HCT116 (cell line): ENCODE data around the gene FGF14. TPM values are rescaled to one million over a fixed set of nuclear protein-coding genes. Genes with fewer than 3 reads are reported as not detected.

Source experiments
- ATAC-seq: fragments of 200-7000 bp; cut with Tn5 transposase; 2 replicates; pipeline ENCODE4 v1.9.1; 2020; ENCODE audit warnings: mild to moderate bottlenecking, moderate library complexity
- BruUV-seq: library from RNA; stranded (reverse); fragments of 400-500 nt; replicated peaks from 2 replicates; lab custom pipeline; 2021; lab: Mats Ljungman, UMichigan
- CTCF ChIA-PET: fragments of 300-600 bp; sonication (Branson Sonifier 250); formaldehyde crosslinking; loops from one replicate; lab custom pipeline; 2021; ENCODE audit warnings: antibody characterized with exemption; lab: Charles Lee
- POLR2A ChIA-PET: fragments of 300-600, 350-600 bp; sonication (Branson Sonifier 250); formaldehyde crosslinking; loops from one replicate; lab custom pipeline; 2021; ENCODE audit warnings: antibody characterized with exemption; lab: Charles Lee
- RAD21 ChIA-PET, 2 experiments: fragments of 300-600 bp; sonication (Branson Sonifier 250); formaldehyde crosslinking; loops; one replicate each; lab custom pipeline; 2023; ENCODE audit warnings: low total read pairs in 2 of 2; ENCODE audit not compliant: uncharacterized antibody in 2 of 2, unreplicated experiment in 2 of 2, low non-redundant PET in 1 of 2; lab: Charles Lee
- DNase-seq: peaks from one replicate; pipeline ENCODE4 v3.0.0-alpha.2; 2010; ENCODE audit warnings: low read depth, low spot score
- H2AFZ ChIP-seq: fragments of 200-600 bp; shearing (Covaris generic), sonication (generic); 2 replicates; pipeline ENCODE4 v1.6.1; 2017; ENCODE audit warnings: low read depth, mixed run types, mixed read lengths, antibody characterized with exemption, low read length; ENCODE audit not compliant: poor library complexity, severe bottlenecking
- H3K27ac ChIP-seq: 2 replicates; pipeline ENCODE4 v1.5.1; 2012; ENCODE audit warnings: low read depth, low read length
- H3K27me3 ChIP-seq: fragments of 200-600 bp; sonication (generic); 2 replicates; pipeline ENCODE4 v1.6.1; 2016; ENCODE audit warnings: mixed run types, low read length, mixed read lengths; ENCODE audit not compliant: insufficient read depth
- H3K36me3 ChIP-seq, 2 experiments: fragments of 200-500 bp in 1 of 2; fragments of 200-600 bp in 1 of 2; sonication (Bioruptor generic) in 1 of 2; sonication (generic) in 1 of 2; 2 replicates each; pipeline versions ENCODE4 v1.5.1 to v1.6.1; 2014 to 2016; ENCODE audit warnings: low read length in 2 of 2, inconsistent platforms in 1 of 2, mixed read lengths in 1 of 2, mixed run types in 1 of 2; ENCODE audit not compliant: insufficient read depth in 2 of 2, control insufficient read depth in 1 of 2
- H3K4me1 ChIP-seq, 2 experiments: fragments of 200-600 bp in 1 of 2; sonication (generic) in 1 of 2; 2 replicates each; pipeline versions ENCODE4 v1.5.1 to v1.6.1; 2012 to 2017; ENCODE audit warnings: low read length in 2 of 2, inconsistent platforms in 1 of 2, mild to moderate bottlenecking in 1 of 2, mixed read lengths in 1 of 2, mixed run types in 1 of 2, moderate library complexity in 1 of 2; ENCODE audit not compliant: insufficient read depth in 2 of 2, control insufficient read depth in 1 of 2
- H3K4me2 ChIP-seq: fragments of 200-600 bp; sonication (generic); 2 replicates; pipeline ENCODE4 v1.6.1; 2017; ENCODE audit warnings: mixed run types, low read length, mixed read lengths
- H3K4me3 ChIP-seq, 2 experiments: fragments of 200-600 bp in 1 of 2; sonication (generic) in 1 of 2; replicated peaks in 1 of 2; 2 replicates each; pipeline ENCODE4 v1.5.1; 2011 to 2016; ENCODE audit warnings: low read length in 2 of 2, control low read depth in 1 of 2, low read depth in 1 of 2, mild to moderate bottlenecking in 1 of 2, mixed read lengths in 1 of 2, mixed run types in 1 of 2
- H3K79me2 ChIP-seq: fragments of 200-600 bp; sonication (generic); 2 replicates; pipeline ENCODE4 v1.6.1; 2017; ENCODE audit warnings: mild to moderate bottlenecking, mixed run types, low read length, moderate library complexity, mixed read lengths; ENCODE audit not compliant: insufficient read depth
- H3K9ac ChIP-seq: fragments of 200-600 bp; sonication (generic); 2 replicates; pipeline ENCODE4 v1.6.1; 2016; ENCODE audit warnings: low read length, mixed read lengths
- H3K9me2 ChIP-seq: fragments of 200-600 bp; sonication (generic), shearing (Covaris generic); 2 replicates; pipeline ENCODE4 v1.6.1; 2017; ENCODE audit warnings: mixed run types, mild to moderate bottlenecking, moderate library complexity; ENCODE audit not compliant: insufficient read depth
- H3K9me3 ChIP-seq, 2 experiments: fragments of 200-500 bp in 1 of 2; fragments of 200-600 bp in 1 of 2; sonication (Bioruptor generic) in 1 of 2; sonication (generic) in 1 of 2; 2 replicates each; pipeline ENCODE4 v1.6.1; 2014 to 2017; ENCODE audit warnings: low read length in 2 of 2, mixed read lengths in 2 of 2, inconsistent platforms in 1 of 2, low read depth in 1 of 2, mild to moderate bottlenecking in 1 of 2, mixed run types in 1 of 2, moderate library complexity in 1 of 2; ENCODE audit not compliant: control insufficient read depth in 1 of 2, insufficient read depth in 1 of 2
- H4K20me1 ChIP-seq: fragments of 200-600 bp; sonication (generic), shearing (Covaris generic); 2 replicates; pipeline ENCODE4 v1.6.1; 2017; ENCODE audit warnings: mixed run types, mild to moderate bottlenecking, moderate library complexity; ENCODE audit not compliant: insufficient read depth
- CBX3 ChIP-seq: IDR thresholded peaks from 2 replicates; pipeline ENCODE4 v1.6.1; 2012; ENCODE audit warnings: low read depth
- EGR1 ChIP-seq: IDR thresholded peaks from 2 replicates; pipeline ENCODE4 v1.6.1; 2012; ENCODE audit warnings: low read depth
- EZH2 ChIP-seq: fragments of 200-600 bp; sonication (generic); IDR thresholded peaks from 2 replicates; pipeline ENCODE4 v1.6.1; 2017; ENCODE audit warnings: antibody characterized with exemption, mixed run types
- EZH2phosphoT487 ChIP-seq: fragments of 200-600 bp; IDR thresholded peaks from 2 replicates; pipeline ENCODE4 v1.6.1; 2018; ENCODE audit warnings: antibody characterized with exemption, borderline replicate concordance
- JUND ChIP-seq: IDR thresholded peaks from 2 replicates; pipeline ENCODE4 v1.6.1; 2012
- POLR2A ChIP-seq: IDR thresholded peaks from 2 replicates; pipeline ENCODE4 v1.7.0; 2011; ENCODE audit warnings: borderline replicate concordance; ENCODE audit not compliant: insufficient read depth, insufficient read length; ENCODE audit errors: extremely low read depth
- POLR2AphosphoS5 ChIP-seq: IDR thresholded peaks from 2 replicates; pipeline ENCODE4 v1.6.1; 2011; ENCODE audit warnings: mild to moderate bottlenecking, low read depth, low read length, moderate library complexity
- SIN3A ChIP-seq: IDR thresholded peaks from 2 replicates; pipeline ENCODE4 v1.6.1; 2012; ENCODE audit warnings: low read depth
- SRF ChIP-seq: IDR thresholded peaks from 2 replicates; pipeline ENCODE4 v1.6.1; 2012; ENCODE audit warnings: low read depth
- TCF7L2 ChIP-seq: IDR thresholded peaks from 2 replicates; pipeline ENCODE4 v1.7.0; 2011; ENCODE audit warnings: borderline replicate concordance, inconsistent platforms; ENCODE audit not compliant: insufficient read depth, insufficient read length; ENCODE audit errors: extremely low read depth
- YY1 ChIP-seq: IDR thresholded peaks from 2 replicates; pipeline ENCODE4 v1.6.1; 2011; ENCODE audit warnings: low read length, low read depth, moderate library complexity, mild to moderate bottlenecking; ENCODE audit not compliant: insufficient replicate concordance; ENCODE audit errors: extremely low read depth
- intact Hi-C: fragments of 100-400 bp; cut with micrococcal nuclease; formaldehyde crosslinking; loops from 2 replicates; pipeline ENCODE4 v1.10.0; 2022
- total RNA-seq: library from RNA; stranded (reverse); gene quantifications from one replicate; pipeline ENCODE4 v1.2.1, GENCODE V29; 2021; ENCODE audit not compliant: unreplicated experiment
- TF ChIP-seq, protein P1 (sequence below): IDR thresholded peaks from 2 replicates; pipeline ENCODE4 v1.6.1; 2012
- TF ChIP-seq, protein P2 (sequence below): IDR thresholded peaks from 2 replicates; pipeline ENCODE4 v1.6.1; 2012
- TF ChIP-seq, protein P3 (sequence below): IDR thresholded peaks from 2 replicates; pipeline ENCODE4 v1.6.1; 2011; ENCODE audit warnings: mild to moderate bottlenecking, low read length, moderate library complexity; ENCODE audit not compliant: insufficient replicate concordance; ENCODE audit errors: extremely low read depth
- TF ChIP-seq, protein P4 (sequence below), 3 experiments: fragments of 200-600 bp in 1 of 3; sonication (generic) in 1 of 3; IDR thresholded peaks in 2 of 3; conservative IDR thresholded peaks in 1 of 3; 2 replicates each; pipeline ENCODE4 v1.5.1; 2012 to 2017; ENCODE audit warnings: low read depth in 2 of 3, low read length in 2 of 3, antibody characterized with exemption in 1 of 3, borderline replicate concordance in 1 of 3, control low read depth in 1 of 3, mild to moderate bottlenecking in 1 of 3, mixed read lengths in 1 of 3, mixed run types in 1 of 3, moderate library complexity in 1 of 3; ENCODE audit not compliant: insufficient read depth in 1 of 3

Gene FGF14
- total RNA-seq, 1 experiment from 2014 or later, result not detected

DNA sequence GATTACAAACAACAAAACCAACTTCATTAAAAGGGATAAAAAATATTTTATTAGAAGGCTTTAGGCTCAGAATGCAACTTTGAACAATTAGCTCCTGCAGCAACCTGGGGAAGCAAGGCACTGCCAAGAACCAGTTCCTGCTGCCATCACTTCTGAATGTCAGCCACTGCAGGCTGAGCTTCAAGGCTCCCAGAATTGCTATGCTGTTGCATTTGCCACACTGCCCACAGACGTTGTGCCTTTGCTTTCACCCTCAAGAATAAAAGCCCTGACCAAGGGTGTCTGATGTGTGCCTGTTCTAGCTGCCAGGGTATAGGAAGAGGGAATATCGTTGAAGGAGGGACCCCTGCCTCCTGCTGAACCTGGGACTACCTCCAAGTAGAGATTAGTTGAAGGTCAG lies 711.0 kb downstream of the FGF14 start:
- POLR2A ChIA-PET, result no interaction called here

More for the DNA sequence above, 711.0 kb downstream of the FGF14 start:
- Histone ChIP-seq H3K9ac (no peak overlapping the region), H2AFZ (no peak overlapping the region), H3K9me2 (no peaks in the 10 kb centered on the region), H3K4me3 (no peak overlapping the region), H4K20me1 (no peaks in the 10 kb centered on the region), H3K4me1 (no peaks in the 10 kb centered on the region), H3K36me3 (no peaks in the 10 kb centered on the region), H3K79me2 (no peaks in the 10 kb centered on the region), H3K27ac (no peak overlapping the region), H3K27me3 (no peaks in the 10 kb centered on the region), H3K9me3 (peaks cover 0 to 4% of the 10 kb centered on the region in 2 experiments; a peak in 2 of 4 replicates), H3K4me2 (no peak overlapping the region)
- RAD21 ChIA-PET, result no interaction called here
- ATAC-seq (no peak), DNase-seq (no peak)
- CTCF ChIA-PET, result no interaction called here
- BruUV-seq, result no TSS peak
- intact Hi-C loops, result no loop called here
- TF ChIP-seq EZH2 (no peak), POLR2A (no peak), YY1 (no peak), TCF7L2 (no peak), SRF (no peak), JUND (no peak), POLR2AphosphoS5 (no peak), EZH2phosphoT487 (no peak), EGR1 (no peak), CBX3 (no peak), SIN3A (no peak)
- TF ChIP-seq, protein P1, sequence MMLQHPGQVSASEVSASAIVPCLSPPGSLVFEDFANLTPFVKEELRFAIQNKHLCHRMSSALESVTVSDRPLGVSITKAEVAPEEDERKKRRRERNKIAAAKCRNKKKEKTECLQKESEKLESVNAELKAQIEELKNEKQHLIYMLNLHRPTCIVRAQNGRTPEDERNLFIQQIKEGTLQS, result no peak
- TF ChIP-seq, protein P2, sequence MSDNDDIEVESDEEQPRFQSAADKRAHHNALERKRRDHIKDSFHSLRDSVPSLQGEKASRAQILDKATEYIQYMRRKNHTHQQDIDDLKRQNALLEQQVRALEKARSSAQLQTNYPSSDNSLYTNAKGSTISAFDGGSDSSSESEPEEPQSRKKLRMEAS, result no peak
- TF ChIP-seq, protein P3, sequence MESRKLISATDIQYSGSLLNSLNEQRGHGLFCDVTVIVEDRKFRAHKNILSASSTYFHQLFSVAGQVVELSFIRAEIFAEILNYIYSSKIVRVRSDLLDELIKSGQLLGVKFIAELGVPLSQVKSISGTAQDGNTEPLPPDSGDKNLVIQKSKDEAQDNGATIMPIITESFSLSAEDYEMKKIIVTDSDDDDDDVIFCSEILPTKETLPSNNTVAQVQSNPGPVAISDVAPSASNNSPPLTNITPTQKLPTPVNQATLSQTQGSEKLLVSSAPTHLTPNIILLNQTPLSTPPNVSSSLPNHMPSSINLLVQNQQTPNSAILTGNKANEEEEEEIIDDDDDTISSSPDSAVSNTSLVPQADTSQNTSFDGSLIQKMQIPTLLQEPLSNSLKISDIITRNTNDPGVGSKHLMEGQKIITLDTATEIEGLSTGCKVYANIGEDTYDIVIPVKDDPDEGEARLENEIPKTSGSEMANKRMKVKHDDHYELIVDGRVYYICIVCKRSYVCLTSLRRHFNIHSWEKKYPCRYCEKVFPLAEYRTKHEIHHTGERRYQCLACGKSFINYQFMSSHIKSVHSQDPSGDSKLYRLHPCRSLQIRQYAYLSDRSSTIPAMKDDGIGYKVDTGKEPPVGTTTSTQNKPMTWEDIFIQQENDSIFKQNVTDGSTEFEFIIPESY, result no peak
- TF ChIP-seq, protein P4, sequence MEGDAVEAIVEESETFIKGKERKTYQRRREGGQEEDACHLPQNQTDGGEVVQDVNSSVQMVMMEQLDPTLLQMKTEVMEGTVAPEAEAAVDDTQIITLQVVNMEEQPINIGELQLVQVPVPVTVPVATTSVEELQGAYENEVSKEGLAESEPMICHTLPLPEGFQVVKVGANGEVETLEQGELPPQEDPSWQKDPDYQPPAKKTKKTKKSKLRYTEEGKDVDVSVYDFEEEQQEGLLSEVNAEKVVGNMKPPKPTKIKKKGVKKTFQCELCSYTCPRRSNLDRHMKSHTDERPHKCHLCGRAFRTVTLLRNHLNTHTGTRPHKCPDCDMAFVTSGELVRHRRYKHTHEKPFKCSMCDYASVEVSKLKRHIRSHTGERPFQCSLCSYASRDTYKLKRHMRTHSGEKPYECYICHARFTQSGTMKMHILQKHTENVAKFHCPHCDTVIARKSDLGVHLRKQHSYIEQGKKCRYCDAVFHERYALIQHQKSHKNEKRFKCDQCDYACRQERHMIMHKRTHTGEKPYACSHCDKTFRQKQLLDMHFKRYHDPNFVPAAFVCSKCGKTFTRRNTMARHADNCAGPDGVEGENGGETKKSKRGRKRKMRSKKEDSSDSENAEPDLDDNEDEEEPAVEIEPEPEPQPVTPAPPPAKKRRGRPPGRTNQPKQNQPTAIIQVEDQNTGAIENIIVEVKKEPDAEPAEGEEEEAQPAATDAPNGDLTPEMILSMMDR (IDR thresholded peaks at IDR 0.05 in 2 of 3, conservative IDR thresholded peaks at IDR 0.05 in 1 of 3; ENCODE audit: borderline replicate concordance in 1 of 3, insufficient read depth in 1 of 3, low read depth in 2 of 3, low read length in 2 of 3), result no peak
